SK-N-SH treated with all-trans-retinoic acid at 6 μM for 48 hours (cell line): ENCODE measurements around the gene CSTA.
"Not testable (repeated sequence)": the region's sequence is repeated elsewhere in the genome, so short reads cannot be mapped to it uniquely, and the experiment has no call there.

Source experiments
- ARNTL ChIP-seq: fragments of 450-650 bp; formaldehyde crosslinking; IDR thresholded peaks from 2 replicates; pipeline ENCODE4 v1.5.0; 2020; ENCODE audit warnings: low read depth, mild to moderate bottlenecking, moderate library complexity, borderline replicate concordance
- CREB5 ChIP-seq: fragments of 250-450 bp; sonication (Bioruptor Pico); IDR thresholded peaks from 2 replicates; pipeline ENCODE4 v1.5.1; 2020; ENCODE audit warnings: low read depth, mild to moderate bottlenecking, moderate library complexity
- OSR1 ChIP-seq: fragments of 250-450 bp; sonication (Bioruptor Pico); IDR thresholded peaks from 2 replicates; pipeline ENCODE4 v1.8.0; 2022; ENCODE audit warnings: moderate library complexity, mild to moderate bottlenecking, inconsistent platforms
- POU6F1 ChIP-seq: fragments of 250-450 bp; sonication (Bioruptor Pico); IDR thresholded peaks from 2 replicates; pipeline ENCODE4 v1.8.0; 2021; ENCODE audit warnings: low read depth, mild to moderate bottlenecking, moderate library complexity, borderline replicate concordance
- TCF4 ChIP-seq: fragments of 250-450 bp; sonication (Bioruptor Pico); IDR thresholded peaks from 2 replicates; pipeline ENCODE4 v1.8.0; 2021; ENCODE audit warnings: mild to moderate bottlenecking, moderate library complexity, borderline replicate concordance
- TOX ChIP-seq: fragments of 250-450 bp; sonication (Bioruptor Pico); IDR thresholded peaks from 2 replicates; pipeline ENCODE4 v1.8.0; 2021; ENCODE audit warnings: mild to moderate bottlenecking, moderate library complexity, borderline replicate concordance
- ZFP3 ChIP-seq: fragments of 250-450 bp; sonication (Bioruptor Pico); IDR thresholded peaks from 2 replicates; pipeline ENCODE4 v1.5.0; 2020; ENCODE audit warnings: mild to moderate bottlenecking, moderate library complexity
- ZFP30 ChIP-seq: fragments of 450-650 bp; formaldehyde crosslinking; IDR thresholded peaks from 2 replicates; pipeline ENCODE4 v1.5.0; 2022; ENCODE audit warnings: mild to moderate bottlenecking, moderate library complexity
- ZNF70 ChIP-seq: fragments of 450-650 bp; formaldehyde crosslinking; IDR thresholded peaks from 2 replicates; pipeline ENCODE4 v1.5.0; 2020; ENCODE audit warnings: mild to moderate bottlenecking, moderate library complexity

GRCh38 chr3:122365582-122366378 lies 40.7 kb downstream of the CSTA start:
- not testable (repeated sequence) for TF ChIP-seq TCF4 (CRISPR knock-in tag); ZNF70 (CRISPR knock-in tag); TOX; ZFP30 (CRISPR knock-in tag); CREB5 (CRISPR knock-in tag); ZFP3 (CRISPR knock-in tag); POU6F1 (CRISPR knock-in tag); ARNTL (CRISPR knock-in tag); OSR1 (CRISPR knock-in tag)
